GM10266 (cell line): ENCODE results near the gene NCOA5.

Source experiments
- DNase-seq: peaks from one replicate; pipeline ENCODE4 v3.0.0; 2012; ENCODE audit errors: extremely low spot score
- CTCF ChIP-seq: IDR thresholded peaks from 2 replicates; pipeline ENCODE4 v1.5.1; 2012; ENCODE audit warnings: mild to moderate bottlenecking, low read depth; ENCODE audit not compliant: control insufficient read depth, insufficient read depth; ENCODE audit errors: missing control alignments

The NCOA5 gene

DNA sequence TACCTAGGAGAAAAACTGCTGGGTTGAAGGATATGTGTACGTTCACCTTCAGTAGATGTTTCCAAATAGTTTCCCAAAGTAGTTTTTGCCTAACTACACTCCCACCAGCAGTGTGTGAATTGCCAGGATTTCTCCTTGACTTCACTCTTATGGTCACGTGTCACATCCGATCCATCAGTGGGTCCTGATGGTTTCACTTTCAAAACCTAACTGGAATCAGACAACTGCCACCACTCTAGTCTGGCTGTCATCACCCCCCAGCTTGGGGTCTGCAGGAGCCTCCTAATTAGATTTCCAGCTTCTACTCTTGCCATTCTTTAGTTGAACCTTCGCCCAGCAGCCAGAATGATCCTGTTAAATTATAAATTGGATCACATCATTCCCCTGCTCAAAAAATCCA, 69.2 kb downstream of the NCOA5 start:
- TF ChIP-seq CTCF: no peak
- no peak for DNase-seq

- no peak for DNase-seq
- TF ChIP-seq CTCF: no peak
Observed at GRCh38 chr20:46018611-46019010, 71.2 kb downstream of the NCOA5 start.

GRCh38 chr20:46018112-46018511, 71.7 kb downstream of the NCOA5 start:
- DNase-seq: no peak
- TF ChIP-seq CTCF: no peak

DNA sequence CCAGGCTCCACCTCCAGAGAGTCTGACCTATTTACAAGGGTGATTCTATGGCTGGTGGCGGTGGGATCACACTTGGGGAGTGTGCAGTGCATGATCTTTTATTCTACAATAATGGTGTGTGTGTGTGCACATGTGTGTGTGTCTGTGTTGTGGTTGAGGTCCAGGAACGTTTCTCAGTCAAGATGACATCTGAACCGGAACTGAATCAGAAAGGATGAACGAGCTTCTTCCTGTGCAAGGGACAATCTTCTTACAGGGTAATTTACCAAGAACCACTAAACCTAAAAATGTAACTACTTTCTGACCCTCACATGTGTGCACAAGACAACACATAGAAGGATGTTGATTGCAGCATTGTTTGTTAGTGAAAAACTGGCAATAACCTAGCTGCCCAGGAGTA, 72.5 kb downstream of the NCOA5 start:
- TF ChIP-seq CTCF: no peak
- no peak for DNase-seq

DNA sequence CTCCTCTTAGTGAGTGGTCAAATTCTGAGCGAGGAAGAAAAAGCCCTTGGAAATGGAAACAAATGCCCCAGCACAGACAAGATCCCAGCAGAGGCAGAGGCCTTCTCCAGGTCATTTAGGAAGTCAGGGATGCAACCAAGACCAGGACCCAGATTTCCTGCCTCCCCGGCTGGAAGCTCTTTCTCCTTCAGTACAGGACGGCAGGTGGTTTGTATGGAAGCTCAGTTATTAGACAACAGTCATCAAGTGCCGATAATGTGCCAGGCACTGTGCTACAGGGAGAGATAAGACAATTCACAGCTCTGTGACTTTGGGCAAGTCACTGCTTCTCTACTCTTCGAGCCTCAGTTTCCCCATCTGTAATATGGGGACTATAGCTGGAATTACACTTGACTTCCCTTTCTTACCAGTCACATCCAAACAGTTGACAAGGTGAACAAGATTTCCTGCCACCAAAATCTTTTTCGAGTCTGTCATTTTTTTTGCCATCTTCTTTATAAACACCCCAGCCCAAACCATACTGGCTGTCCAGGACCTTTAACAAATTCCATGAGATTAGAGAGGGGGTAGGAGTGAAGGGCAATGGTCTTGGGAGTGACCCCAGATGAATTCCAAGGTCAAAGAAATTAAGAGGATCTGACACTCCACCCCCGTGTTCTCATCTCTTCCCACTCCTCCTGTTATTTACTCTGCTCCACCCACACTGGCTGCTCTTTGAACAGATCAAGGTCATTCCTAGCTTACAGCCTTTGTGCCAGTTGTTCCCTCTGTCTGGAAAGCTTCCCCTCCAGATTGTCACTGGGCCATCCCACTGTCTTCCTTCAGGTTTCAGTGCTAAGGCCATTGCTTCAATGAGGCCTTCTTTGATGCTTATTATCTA, 75.0 kb downstream of the NCOA5 start:
- no peak for DNase-seq
- TF ChIP-seq CTCF: no peak

DNA sequence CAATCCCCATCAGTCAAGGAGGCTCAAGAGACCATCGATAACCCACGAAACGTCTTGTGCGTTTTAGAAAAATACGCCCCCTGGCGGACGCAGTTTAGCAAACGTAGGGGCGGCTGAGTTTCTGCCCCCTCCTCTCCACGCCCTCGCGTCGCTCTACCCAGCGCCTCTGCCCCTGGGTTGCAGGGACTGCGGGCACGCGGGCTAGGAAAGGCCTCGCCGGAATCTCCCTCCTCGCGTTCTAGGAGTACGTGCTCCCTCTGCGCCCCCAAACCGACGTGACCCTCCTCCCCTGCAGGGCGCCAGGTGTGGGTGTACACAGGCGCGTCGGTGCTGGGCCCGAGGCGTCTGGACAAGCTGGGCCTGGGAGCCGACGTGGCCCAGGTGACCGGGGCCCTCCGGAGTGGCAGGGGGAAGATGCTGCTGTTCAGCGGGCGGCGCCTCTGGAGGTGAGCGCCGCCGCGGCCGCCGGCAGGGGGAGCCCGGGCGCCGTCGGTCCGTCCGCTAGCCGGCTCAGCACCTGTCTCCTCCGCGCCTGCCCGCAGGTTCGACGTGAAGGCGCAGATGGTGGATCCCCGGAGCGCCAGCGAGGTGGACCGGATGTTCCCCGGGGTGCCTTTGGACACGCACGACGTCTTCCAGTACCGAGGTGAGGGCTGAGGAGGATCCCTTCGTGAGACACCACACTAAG, 75.8 kb downstream of the NCOA5 start:
- TF ChIP-seq CTCF: peak; percentile 87

DNA sequence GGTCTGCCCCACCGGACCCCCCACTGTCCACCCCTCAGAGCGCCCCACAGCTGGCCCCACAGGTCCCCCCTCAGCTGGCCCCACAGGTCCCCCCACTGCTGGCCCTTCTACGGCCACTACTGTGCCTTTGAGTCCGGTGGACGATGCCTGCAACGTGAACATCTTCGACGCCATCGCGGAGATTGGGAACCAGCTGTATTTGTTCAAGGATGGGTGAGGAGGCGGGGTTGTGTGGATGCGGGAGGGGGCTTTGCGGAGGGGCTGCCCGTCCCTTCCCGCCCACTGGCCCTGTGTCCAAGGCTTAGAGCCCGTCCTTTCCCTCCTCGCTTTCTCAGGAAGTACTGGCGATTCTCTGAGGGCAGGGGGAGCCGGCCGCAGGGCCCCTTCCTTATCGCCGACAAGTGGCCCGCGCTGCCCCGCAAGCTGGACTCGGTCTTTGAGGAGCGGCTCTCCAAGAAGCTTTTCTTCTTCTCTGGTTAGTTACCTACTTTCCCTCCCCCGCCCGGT, 76.4 kb downstream of the NCOA5 start:
- TF ChIP-seq CTCF: no peak
- no peak for DNase-seq

More for the DNA sequence above, 75.8 kb downstream of the NCOA5 start:
- DNase-seq: peak; percentile 86
